Measurements from ENCODE around the gene WDTC1.

WDTC1 gene

DNA sequence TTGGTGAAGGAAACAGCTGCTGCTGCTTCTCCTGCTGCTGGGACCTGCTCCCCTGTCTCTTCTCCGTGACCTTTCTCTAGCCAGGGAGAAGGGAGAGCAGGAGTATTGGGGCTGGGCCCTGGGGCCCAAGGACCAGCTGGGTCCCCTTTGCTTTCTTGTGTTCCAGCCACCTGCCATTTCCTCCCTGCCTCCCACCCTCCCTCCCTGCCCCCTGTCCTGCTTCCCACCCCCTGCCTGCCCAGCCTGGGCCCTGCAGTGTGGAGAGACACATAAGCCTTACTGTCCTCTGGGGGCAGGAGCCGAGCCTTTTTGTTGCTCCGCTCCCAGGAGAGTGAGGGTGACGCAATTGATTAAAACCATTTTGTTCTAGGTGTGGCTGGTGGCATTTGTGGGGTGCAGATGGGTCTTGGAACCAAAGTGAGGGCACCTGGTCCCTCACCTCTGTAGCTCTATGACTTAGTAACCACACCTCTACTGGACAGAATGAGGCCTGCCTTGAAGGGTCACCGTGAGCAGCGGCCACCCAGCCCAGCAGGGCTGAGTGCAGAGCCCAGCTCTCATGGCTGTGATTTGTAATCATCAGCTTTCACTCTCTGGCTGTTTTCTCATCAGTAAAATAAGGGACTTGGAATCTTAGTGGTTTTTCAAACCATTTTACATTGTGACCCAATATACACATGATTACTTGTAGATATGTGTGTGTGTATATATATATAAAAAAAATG is 73.6 kb downstream of the WDTC1 start:
- DNase-seq (ENCODE audit: low read depth, low spot score) = no peak
- no peak overlapping the region for H3K4me3 ChIP-seq (ENCODE audit: low read depth, low read length)
- TF ChIP-seq, protein P1, sequence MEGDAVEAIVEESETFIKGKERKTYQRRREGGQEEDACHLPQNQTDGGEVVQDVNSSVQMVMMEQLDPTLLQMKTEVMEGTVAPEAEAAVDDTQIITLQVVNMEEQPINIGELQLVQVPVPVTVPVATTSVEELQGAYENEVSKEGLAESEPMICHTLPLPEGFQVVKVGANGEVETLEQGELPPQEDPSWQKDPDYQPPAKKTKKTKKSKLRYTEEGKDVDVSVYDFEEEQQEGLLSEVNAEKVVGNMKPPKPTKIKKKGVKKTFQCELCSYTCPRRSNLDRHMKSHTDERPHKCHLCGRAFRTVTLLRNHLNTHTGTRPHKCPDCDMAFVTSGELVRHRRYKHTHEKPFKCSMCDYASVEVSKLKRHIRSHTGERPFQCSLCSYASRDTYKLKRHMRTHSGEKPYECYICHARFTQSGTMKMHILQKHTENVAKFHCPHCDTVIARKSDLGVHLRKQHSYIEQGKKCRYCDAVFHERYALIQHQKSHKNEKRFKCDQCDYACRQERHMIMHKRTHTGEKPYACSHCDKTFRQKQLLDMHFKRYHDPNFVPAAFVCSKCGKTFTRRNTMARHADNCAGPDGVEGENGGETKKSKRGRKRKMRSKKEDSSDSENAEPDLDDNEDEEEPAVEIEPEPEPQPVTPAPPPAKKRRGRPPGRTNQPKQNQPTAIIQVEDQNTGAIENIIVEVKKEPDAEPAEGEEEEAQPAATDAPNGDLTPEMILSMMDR (IDR thresholded peaks at IDR 0.05; ENCODE audit: low read depth, low read length) = no peak
- in situ Hi-C loops (cut with HindIII; ENCODE audit: low sequenced_read_pairs) = no loop called here

DNA sequence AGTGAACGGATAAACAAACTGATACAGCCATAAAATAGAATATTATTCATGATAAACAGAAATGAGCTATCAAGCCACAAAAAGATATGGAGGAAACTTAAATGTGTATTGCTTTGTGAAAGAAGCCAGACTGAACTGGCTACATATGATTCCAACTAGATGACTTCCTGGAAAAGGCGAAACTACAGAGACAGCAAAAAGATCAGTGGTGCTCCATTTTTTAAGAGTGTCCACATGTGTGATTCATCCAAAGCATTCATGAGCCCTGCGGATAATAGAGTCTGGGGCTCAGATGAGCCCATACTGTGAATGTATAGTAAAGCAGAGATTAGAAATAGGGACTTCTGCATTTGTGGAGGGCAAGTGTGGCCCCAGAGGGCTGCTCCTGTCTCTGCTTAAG is 79.7 kb downstream of the WDTC1 start:
- H3K4me3 ChIP-seq (ENCODE audit: low read depth, low read length) = no peak overlapping the region
- in situ Hi-C loops (cut with HindIII; ENCODE audit: low sequenced_read_pairs) = no loop called here
- TF ChIP-seq, protein P1 (IDR thresholded peaks at IDR 0.05; ENCODE audit: low read depth, low read length) = no peak
- no peak for DNase-seq (ENCODE audit: low read depth, low spot score)

DNA sequence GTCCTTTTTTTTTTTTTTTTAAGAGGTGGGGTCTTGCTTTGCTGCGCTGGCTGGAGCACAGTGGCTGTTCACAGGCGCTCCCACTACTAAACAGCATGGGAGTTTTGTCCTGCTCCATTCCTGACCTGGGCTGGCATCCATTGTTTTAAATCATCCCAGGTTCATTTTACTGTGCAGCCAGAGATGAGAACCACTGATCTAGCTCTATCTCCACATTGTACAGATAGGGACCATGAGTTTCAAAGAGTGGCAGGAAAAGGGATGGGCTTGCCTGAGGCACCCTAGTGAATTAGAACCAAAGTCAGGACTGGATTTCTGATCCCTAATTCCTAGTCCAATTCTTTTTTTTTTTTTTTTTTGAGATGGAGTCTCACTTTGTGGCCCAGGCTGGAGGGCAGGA is 80.3 kb downstream of the WDTC1 start:
- no peak for DNase-seq (ENCODE audit: low read depth, low spot score)
- H3K4me3 ChIP-seq (ENCODE audit: low read depth, low read length) = no peak overlapping the region
- TF ChIP-seq, protein P1 (IDR thresholded peaks at IDR 0.05; ENCODE audit: low read depth, low read length) = no peak
- in situ Hi-C loops (cut with HindIII; ENCODE audit: low sequenced_read_pairs) = no loop called here

DNA sequence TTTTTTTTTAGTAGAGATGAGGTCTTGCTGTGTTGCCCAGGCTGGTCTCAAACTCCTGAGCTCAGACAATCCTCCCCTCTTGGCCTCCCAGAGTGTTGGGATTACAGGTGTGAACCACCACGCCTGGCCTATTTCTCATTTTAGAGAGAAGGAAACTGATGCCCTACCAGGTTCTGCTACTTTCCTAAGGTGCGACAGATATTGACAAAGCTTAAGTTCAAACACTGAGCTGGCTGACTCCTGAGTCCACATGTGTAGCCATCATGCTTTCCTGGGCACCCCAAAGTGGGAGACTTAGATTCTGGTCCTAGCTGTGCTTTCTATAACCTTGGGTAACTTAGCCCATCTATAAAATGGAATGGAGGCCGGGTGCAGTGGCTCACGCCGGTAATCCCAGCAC is 82.4 kb downstream of the WDTC1 start:
- DNase-seq (ENCODE audit: low read depth, low spot score) = no peak
- no peak overlapping the region for H3K4me3 ChIP-seq (ENCODE audit: low read depth, low read length)
- in situ Hi-C loops (cut with HindIII; ENCODE audit: low sequenced_read_pairs) = no loop called here
- TF ChIP-seq, protein P1 (IDR thresholded peaks at IDR 0.05; ENCODE audit: low read depth, low read length) = no peak

DNA sequence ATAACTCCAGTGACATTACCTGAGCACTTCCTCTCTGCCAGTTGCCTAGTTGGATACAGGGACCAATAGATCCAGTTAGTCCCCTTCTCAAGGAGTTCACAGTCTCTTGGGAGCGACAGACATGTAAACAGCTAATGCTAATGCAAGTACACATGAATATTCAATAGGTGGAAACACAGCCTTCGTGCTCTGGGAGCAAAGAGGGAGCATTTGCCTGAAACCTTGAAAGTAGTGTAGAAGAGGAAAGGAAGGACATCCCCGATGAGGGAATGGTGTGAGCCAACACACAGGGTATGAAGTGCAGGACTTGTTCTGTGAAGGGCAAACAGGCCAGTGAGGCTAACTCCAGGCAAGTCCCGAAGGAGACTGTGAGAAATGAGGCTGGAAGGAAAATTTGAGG is 83.7 kb downstream of the WDTC1 start:
- TF ChIP-seq, protein P1 (IDR thresholded peaks at IDR 0.05; ENCODE audit: low read depth, low read length) = no peak
- in situ Hi-C loops (cut with HindIII; ENCODE audit: low sequenced_read_pairs) = no loop called here
- no peak overlapping the region for H3K4me3 ChIP-seq (ENCODE audit: low read depth, low read length)
- DNase-seq (ENCODE audit: low read depth, low spot score) = no peak

DNA sequence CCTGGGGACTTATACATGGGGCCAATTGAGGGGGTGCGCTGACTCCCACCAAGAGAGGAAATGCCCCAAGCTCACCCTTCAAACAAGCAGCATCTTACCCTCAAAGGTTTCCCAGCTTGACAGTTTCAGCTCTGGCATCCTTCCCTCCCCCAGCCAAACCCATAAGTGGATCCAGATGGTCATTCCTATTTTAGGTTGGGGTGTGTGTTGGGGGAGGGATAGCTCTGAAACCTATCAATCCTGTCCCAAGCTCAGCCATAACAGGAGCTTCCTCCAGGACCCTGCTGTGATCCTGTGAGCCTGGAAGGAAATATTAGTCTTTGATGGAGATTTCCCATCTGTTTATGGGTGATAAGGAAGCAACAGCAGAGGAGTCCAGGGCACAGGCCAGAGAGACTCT is 84.2 kb downstream of the WDTC1 start:
- in situ Hi-C loops (cut with HindIII; ENCODE audit: low sequenced_read_pairs) = no loop called here
- TF ChIP-seq, protein P1 (IDR thresholded peaks at IDR 0.05; ENCODE audit: low read depth, low read length) = no peak

More for the DNA sequence above, 84.2 kb downstream of the WDTC1 start:
- no peak for DNase-seq (ENCODE audit: low read depth, low spot score)
- no peak overlapping the region for H3K4me3 ChIP-seq (ENCODE audit: low read depth, low read length)
